ENCODE measurements around the gene PPIL6. TPM values are rescaled to one million over a fixed set of nuclear protein-coding genes. Genes with fewer than 3 reads are reported as not detected.

The PPIL6 gene
- total RNA-seq, 3 donors from 2014 or later (not counting 1 experiment from before 2014, with no cell fraction given) = 0.28 to 0.70 (median 0.40) TPM

DNA sequence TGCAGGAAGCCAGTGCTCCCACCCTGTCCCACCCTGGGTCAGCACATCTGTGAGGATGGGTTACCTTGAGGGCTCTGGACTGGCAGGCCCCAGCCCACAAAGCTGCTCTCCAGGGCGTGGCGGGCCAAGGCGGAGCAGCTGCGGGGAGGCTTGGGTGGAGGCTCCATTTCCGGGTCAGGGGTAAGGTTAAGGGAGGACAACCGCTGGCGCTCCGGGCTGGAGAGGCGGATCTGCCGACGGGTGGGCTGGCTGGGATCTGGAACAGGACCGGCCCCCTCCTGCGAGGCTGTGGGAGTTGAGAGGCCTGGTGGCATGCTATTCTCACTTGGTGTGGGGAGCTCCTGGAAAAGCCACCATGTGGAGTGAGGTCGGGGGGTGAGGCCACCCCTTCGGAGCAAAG is 5.6 kb upstream of the PPIL6 start:
- no peaks in the 10 kb centered on the region for H3K27me3 Mint-ChIP-seq (ENCODE audit: low read depth in 2 of 2)
- H3K4me1 Mint-ChIP-seq = peaks cover 33 to 73% of the 10 kb centered on the region in 2 donors
- Histone ChIP-seq H3K9me3 (ENCODE audit: control insufficient read depth, insufficient read depth, low read length) (no peaks in the 10 kb centered on the region), H3K27ac (ENCODE audit: low read length) (no peak overlapping the region), H3K4me3 (ENCODE audit: low read length) (no peak overlapping the region), H3K27me3 (ENCODE audit: control insufficient read depth, insufficient read depth, low read length) (no peaks in the 10 kb centered on the region), H3K36me3 (ENCODE audit: control insufficient read depth, insufficient read depth, low read length) (peaks cover 48% of the 10 kb centered on the region), H3K4me1 (ENCODE audit: control insufficient read depth, insufficient read depth, low read length) (peaks cover 44% of the 10 kb centered on the region)
- no peak for TF ChIP-seq CTCF (IDR thresholded peaks at IDR 0.05)
- H3K9me3 Mint-ChIP-seq = no peaks in the 10 kb centered on the region
- WGBS (ENCODE audit: insufficient coverage) = 96% methylated on average over 13 of the region's 15 CpGs
- intact Hi-C loops (cut with micrococcal nuclease) = loop anchor here (10.0 kb wide), 1 partner anchor 351 kb away; the partner anchor contains the start of genes CEP57L1 and SESN1
- H3K4me3 Mint-ChIP-seq = no peak overlapping the region
- H3K27ac Mint-ChIP-seq = peak overlapping the region; percentile 43 to 78
- DNase-seq (no peak), ATAC-seq (no peak)
- no peaks in the 10 kb centered on the region for H3K36me3 Mint-ChIP-seq

GRCh38 chr6:109445382-109445781 is 5.0 kb upstream of the PPIL6 start:
- WGBS (ENCODE audit: insufficient coverage) = 93% methylated on average over 9 of the region's 9 CpGs
- Histone ChIP-seq H3K4me1 (ENCODE audit: control insufficient read depth, insufficient read depth, low read length) (peaks cover 40% of the 10 kb centered on the region), H3K4me3 (ENCODE audit: low read length) (no peak overlapping the region), H3K27ac (ENCODE audit: low read length) (no peak overlapping the region), H3K27me3 (ENCODE audit: control insufficient read depth, insufficient read depth, low read length) (no peaks in the 10 kb centered on the region), H3K36me3 (ENCODE audit: control insufficient read depth, insufficient read depth, low read length) (peaks cover 46% of the 10 kb centered on the region), H3K9me3 (ENCODE audit: control insufficient read depth, insufficient read depth, low read length) (no peaks in the 10 kb centered on the region)
- Mint-ChIP-seq H3K4me3 (no peak overlapping the region), H3K27ac (peak overlapping the region in 1 of 2 donors; percentile 59), H3K36me3 (no peaks in the 10 kb centered on the region), H3K27me3 (ENCODE audit: low read depth in 2 of 2) (no peaks in the 10 kb centered on the region), H3K4me1 (peaks cover 27 to 70% of the 10 kb centered on the region in 2 donors), H3K9me3 (no peaks in the 10 kb centered on the region)
- intact Hi-C loops (cut with micrococcal nuclease) = loop anchor here (10.0 kb wide), 1 partner anchor 351 kb away; the partner anchor contains the start of genes CEP57L1 and SESN1
- no peak for DNase-seq
- no peak for TF ChIP-seq CTCF (IDR thresholded peaks at IDR 0.05)
- no peak for ATAC-seq

DNA sequence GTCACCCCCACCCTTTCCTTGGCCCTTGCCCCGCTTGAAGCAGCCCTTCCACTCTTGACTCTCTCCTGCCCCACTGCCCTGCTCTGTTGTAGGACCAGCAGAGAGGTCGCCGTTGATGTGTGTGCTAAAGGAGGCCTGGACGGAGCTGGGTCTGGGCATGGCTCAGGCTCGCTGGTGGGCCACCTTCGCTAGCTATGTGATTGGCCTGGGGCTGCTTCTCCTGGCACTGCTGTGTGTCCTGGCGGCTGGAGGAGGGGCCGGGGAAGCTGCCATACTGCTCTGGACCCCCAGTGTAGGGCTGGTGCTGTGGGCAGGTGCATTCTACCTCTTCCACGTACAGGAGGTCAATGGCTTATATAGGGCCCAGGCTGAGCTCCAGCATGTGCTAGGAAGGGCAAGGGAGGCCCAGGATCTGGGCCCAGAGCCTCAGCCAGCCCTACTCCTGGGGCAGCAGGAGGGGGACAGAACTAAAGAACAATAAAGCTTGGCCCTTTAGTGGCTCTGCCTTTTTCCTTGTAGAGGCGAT is 3.1 kb upstream of the PPIL6 start:
- no peak for DNase-seq
- Histone ChIP-seq H3K27me3 (ENCODE audit: control insufficient read depth, insufficient read depth, low read length) (no peaks in the 10 kb centered on the region), H3K9me3 (ENCODE audit: control insufficient read depth, insufficient read depth, low read length) (no peaks in the 10 kb centered on the region), H3K27ac (ENCODE audit: low read length) (no peak overlapping the region), H3K36me3 (ENCODE audit: control insufficient read depth, insufficient read depth, low read length) (peaks cover 45% of the 10 kb centered on the region), H3K4me1 (ENCODE audit: control insufficient read depth, insufficient read depth, low read length) (peaks cover 29% of the 10 kb centered on the region), H3K4me3 (ENCODE audit: low read length) (no peak overlapping the region)
- no peak for TF ChIP-seq CTCF (IDR thresholded peaks at IDR 0.05)
- WGBS (ENCODE audit: insufficient coverage) = 95% methylated on average over 10 of the region's 10 CpGs
- Mint-ChIP-seq H3K9me3 (no peaks in the 10 kb centered on the region), H3K27me3 (ENCODE audit: low read depth in 2 of 2) (no peaks in the 10 kb centered on the region), H3K27ac (peak overlapping the region; percentile 38 to 92), H3K4me1 (peaks cover 23 to 52% of the 10 kb centered on the region in 2 donors), H3K4me3 (no peak overlapping the region), H3K36me3 (no peaks in the 10 kb centered on the region)
- intact Hi-C loops (cut with micrococcal nuclease) = loop anchor here (5.0 to 10.0 kb wide), 2 partner anchors 256 to 349 kb away; partner anchors contain the start of genes CEP57L1 and SESN1
- ATAC-seq = no peak

Measured in natural killer cell (primary cell).